ENCODE results near the gene TMEM45A. TPM values are rescaled to one million over a fixed set of nuclear protein-coding genes. Genes with fewer than 3 reads are reported as not detected.

TMEM45A gene
- polyA plus RNA-seq, 1 donor from 2014 or later, result 2.4 TPM

GRCh38 chr3:100606894-100607512, 114.6 kb downstream of the TMEM45A start:
- H3K79me2 ChIP-seq (replicated peaks; ENCODE audit: insufficient read depth, low read length), result no peaks in the 10 kb centered on the region

GRCh38 chr3:100609305-100609704, 116.9 kb downstream of the TMEM45A start, which contains the start of gene ADGRG7:
Gene ADGRG7 (plus strand): TSS chr3:100609601. CDS start chr3:100609857, 256 bp downstream.
- Histone ChIP-seq H3F3A (ENCODE audit: insufficient read depth, low read length, poor library complexity, severe bottlenecking) (no peaks in the 10 kb centered on the region), H2AFZ (ENCODE audit: low read depth, low read length) (no peak within 1 kb of the TSS), H3K4me3 (ENCODE audit: low read length) (no peak within 1 kb of the TSS), H3K9me2 (ENCODE audit: insufficient read depth, low read length) (no peaks in the 10 kb centered on the region), H3K4me2 (ENCODE audit: low read length) (no peak within 1 kb of the TSS), H3K9ac (ENCODE audit: low read length) (no peak within 1 kb of the TSS), H3K79me2 (replicated peaks; ENCODE audit: insufficient read depth, low read length) (no peaks in the 10 kb centered on the region), H3K27ac (ENCODE audit: low read length) (no peak within 1 kb of the TSS), H3K27me3 (ENCODE audit: insufficient read depth, low read depth, low read length) (no peaks in the 10 kb centered on the region), H3K9me3 (ENCODE audit: low read length) (no peaks in the 10 kb centered on the region), H4K20me1 (ENCODE audit: insufficient read depth) (no peaks in the 10 kb centered on the region), H3K36me3 (ENCODE audit: insufficient read depth, low read length) (no peaks in the 10 kb centered on the region)
- TF ChIP-seq CTCF (IDR thresholded peaks at IDR 0.05; ENCODE audit: poor library complexity, severe bottlenecking), result no peak
- TF ChIP-seq REST (IDR thresholded peaks at IDR 0.05; ENCODE audit: borderline replicate concordance), result no peak
- no peak for TF ChIP-seq POLR2AphosphoS5 (IDR thresholded peaks at IDR 0.05)
- TF ChIP-seq RAD21 (conservative IDR thresholded peaks at IDR 0.05), result no peak
- no peak for TF ChIP-seq SMC3 (conservative IDR thresholded peaks at IDR 0.05; ENCODE audit: poor library complexity)
- no peak for TF ChIP-seq EZH2 (IDR thresholded peaks at IDR 0.05; ENCODE audit: borderline replicate concordance, insufficient read depth, low read length, poor library complexity, severe bottlenecking)
- TF ChIP-seq EP300 (conservative IDR thresholded peaks at IDR 0.05; ENCODE audit: poor library complexity, severe bottlenecking), result no peak
- no peak for TF ChIP-seq MXI1 (conservative IDR thresholded peaks at IDR 0.05; ENCODE audit: poor library complexity, severe bottlenecking)
- TF ChIP-seq TAF1 (IDR thresholded peaks at IDR 0.05; ENCODE audit: low read depth), result no peak

More at GRCh38 chr3:100606894-100607512, 114.6 kb downstream of the TMEM45A start:
- Histone ChIP-seq H3K27me3 (ENCODE audit: insufficient read depth, low read depth, low read length) (no peaks in the 10 kb centered on the region), H3K4me3 (ENCODE audit: low read length) (no peak overlapping the region), H3K4me2 (ENCODE audit: low read length) (no peak overlapping the region), H3K9me2 (ENCODE audit: insufficient read depth, low read length) (no peaks in the 10 kb centered on the region), H3K36me3 (ENCODE audit: insufficient read depth, low read length) (no peaks in the 10 kb centered on the region), H2AFZ (ENCODE audit: low read depth, low read length) (no peak overlapping the region), H3K9me3 (ENCODE audit: low read length) (no peaks in the 10 kb centered on the region), H3K27ac (ENCODE audit: low read length) (no peak overlapping the region), H3K9ac (ENCODE audit: low read length) (no peak overlapping the region), H3F3A (ENCODE audit: insufficient read depth, low read length, poor library complexity, severe bottlenecking) (no peaks in the 10 kb centered on the region), H4K20me1 (ENCODE audit: insufficient read depth) (no peaks in the 10 kb centered on the region)
- TF ChIP-seq RAD21 (conservative IDR thresholded peaks at IDR 0.05), result no peak
- no peak for TF ChIP-seq TAF1 (IDR thresholded peaks at IDR 0.05; ENCODE audit: low read depth)
- no peak for TF ChIP-seq SMC3 (conservative IDR thresholded peaks at IDR 0.05; ENCODE audit: poor library complexity)
- no peak for TF ChIP-seq POLR2AphosphoS5 (IDR thresholded peaks at IDR 0.05)
- no peak for TF ChIP-seq CTCF (IDR thresholded peaks at IDR 0.05; ENCODE audit: poor library complexity, severe bottlenecking)
- no peak for TF ChIP-seq MXI1 (conservative IDR thresholded peaks at IDR 0.05; ENCODE audit: poor library complexity, severe bottlenecking)
- TF ChIP-seq EP300 (conservative IDR thresholded peaks at IDR 0.05; ENCODE audit: poor library complexity, severe bottlenecking), result no peak

All from neural cell (in vitro differentiated cells).